ENCODE measurements around the gene MRPL19. TPM values are rescaled to one million over a fixed set of nuclear protein-coding genes. Genes with fewer than 3 reads are reported as not detected.

MRPL19 gene
- total RNA-seq, 1 donor from 2014 or later, result 166 TPM

DNA sequence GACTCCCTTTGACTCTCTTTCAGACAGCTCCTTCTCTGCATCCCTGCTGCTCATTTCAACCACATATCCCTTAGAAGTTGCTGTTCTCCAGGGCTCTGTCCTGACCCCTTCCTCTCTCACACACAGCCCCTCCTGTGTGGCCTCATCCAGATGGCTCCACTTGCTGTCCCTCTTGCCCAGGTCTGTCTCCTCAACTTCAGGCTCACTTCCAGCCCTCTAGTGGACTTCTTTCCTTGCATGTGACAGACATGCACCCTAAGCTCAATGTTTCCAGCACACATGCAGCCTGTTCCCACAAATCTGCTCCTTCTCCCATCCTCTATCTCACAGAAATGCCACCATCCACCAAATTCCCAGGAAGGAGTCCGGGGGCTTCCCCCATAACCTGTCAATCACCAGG is 9.0 kb upstream of the MRPL19 start:
- DNase-seq (ENCODE audit: low spot score in 2 of 2), result no peak
- TF ChIP-seq, protein P1, sequence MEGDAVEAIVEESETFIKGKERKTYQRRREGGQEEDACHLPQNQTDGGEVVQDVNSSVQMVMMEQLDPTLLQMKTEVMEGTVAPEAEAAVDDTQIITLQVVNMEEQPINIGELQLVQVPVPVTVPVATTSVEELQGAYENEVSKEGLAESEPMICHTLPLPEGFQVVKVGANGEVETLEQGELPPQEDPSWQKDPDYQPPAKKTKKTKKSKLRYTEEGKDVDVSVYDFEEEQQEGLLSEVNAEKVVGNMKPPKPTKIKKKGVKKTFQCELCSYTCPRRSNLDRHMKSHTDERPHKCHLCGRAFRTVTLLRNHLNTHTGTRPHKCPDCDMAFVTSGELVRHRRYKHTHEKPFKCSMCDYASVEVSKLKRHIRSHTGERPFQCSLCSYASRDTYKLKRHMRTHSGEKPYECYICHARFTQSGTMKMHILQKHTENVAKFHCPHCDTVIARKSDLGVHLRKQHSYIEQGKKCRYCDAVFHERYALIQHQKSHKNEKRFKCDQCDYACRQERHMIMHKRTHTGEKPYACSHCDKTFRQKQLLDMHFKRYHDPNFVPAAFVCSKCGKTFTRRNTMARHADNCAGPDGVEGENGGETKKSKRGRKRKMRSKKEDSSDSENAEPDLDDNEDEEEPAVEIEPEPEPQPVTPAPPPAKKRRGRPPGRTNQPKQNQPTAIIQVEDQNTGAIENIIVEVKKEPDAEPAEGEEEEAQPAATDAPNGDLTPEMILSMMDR (IDR thresholded peaks at IDR 0.05), result no peak
- H3K4me3 ChIP-seq, result no peak overlapping the region
- no peaks in the 10 kb centered on the region for H3K4me1 ChIP-seq
- H3K36me3 ChIP-seq, result no peaks in the 10 kb centered on the region
- no peak overlapping the region for H3K27ac ChIP-seq
- H3K9me3 ChIP-seq, result no peaks in the 10 kb centered on the region
- intact Hi-C loops (cut with DNase I), result no loop called here
- H3K27me3 ChIP-seq, result no peaks in the 10 kb centered on the region

DNA sequence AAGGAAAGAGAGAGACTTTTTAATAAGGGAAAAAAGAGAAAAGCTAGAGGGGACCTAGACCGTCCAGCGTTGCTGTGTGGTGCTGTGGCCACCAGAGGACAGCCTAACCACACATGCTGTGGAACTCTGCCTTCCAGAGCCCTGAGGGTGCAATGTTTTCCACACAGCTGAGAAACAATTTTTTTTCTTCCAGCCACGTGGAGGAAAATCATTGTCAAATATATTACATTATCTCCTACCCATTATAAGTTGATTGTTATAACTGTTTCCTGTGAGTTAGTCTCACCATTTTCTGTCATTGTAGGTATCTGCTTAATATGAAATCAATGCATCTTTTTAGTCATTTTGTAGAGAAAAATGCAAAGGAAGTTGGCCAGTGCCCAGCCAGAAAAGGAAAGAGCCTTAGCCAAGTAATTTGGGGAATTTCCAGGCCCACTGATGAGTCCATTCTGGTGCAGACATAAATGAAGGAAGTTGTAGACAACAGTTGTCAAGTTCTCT is 5.9 kb upstream of the MRPL19 start:
- no peaks in the 10 kb centered on the region for H3K4me1 ChIP-seq
- no peaks in the 10 kb centered on the region for H3K36me3 ChIP-seq
- H3K9me3 ChIP-seq, result no peaks in the 10 kb centered on the region
- no peak overlapping the region for H3K4me3 ChIP-seq
- TF ChIP-seq, protein P1 (IDR thresholded peaks at IDR 0.05), result peak; percentile 74 to 98 (median 96)
- intact Hi-C loops (cut with DNase I), result loop anchor here (2.0 kb wide), 1 partner anchor 36 kb away; no protein-coding TSS in a partner anchor
- no peak overlapping the region for H3K27ac ChIP-seq
- H3K27me3 ChIP-seq, result no peaks in the 10 kb centered on the region
- peak in 1 of 2 donors; percentile 67 for DNase-seq (ENCODE audit: low spot score in 2 of 2)

DNA sequence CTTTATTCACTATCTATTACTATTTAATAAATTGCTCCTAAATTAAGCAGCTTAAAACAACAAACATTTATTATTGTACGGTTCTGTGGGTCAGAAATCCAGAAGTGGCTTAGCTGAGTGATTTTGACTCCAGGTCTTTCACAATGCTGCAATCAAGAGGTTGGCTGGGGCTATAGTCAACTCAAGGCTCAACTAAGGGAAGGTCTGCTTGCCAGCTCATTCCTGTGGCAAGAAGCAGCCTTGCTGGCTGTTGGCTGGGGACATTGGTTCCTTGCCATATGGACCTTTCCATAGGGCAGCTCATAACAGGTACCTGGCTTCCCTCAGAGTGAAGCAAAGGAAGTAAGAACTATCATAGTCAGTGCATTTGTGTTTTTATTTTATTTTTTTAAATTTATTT is 5.0 kb upstream of the MRPL19 start:
- Histone ChIP-seq H3K36me3 (no peaks in the 10 kb centered on the region), H3K27ac (no peak overlapping the region), H3K27me3 (no peaks in the 10 kb centered on the region), H3K4me3 (no peak overlapping the region), H3K9me3 (no peaks in the 10 kb centered on the region), H3K4me1 (no peaks in the 10 kb centered on the region)
- TF ChIP-seq, protein P1 (IDR thresholded peaks at IDR 0.05), result no peak
- intact Hi-C loops (cut with DNase I), result loop anchor here (2.0 kb wide), 1 partner anchor 35 kb away; no protein-coding TSS in a partner anchor
- DNase-seq (ENCODE audit: low spot score in 2 of 2), result no peak

DNA sequence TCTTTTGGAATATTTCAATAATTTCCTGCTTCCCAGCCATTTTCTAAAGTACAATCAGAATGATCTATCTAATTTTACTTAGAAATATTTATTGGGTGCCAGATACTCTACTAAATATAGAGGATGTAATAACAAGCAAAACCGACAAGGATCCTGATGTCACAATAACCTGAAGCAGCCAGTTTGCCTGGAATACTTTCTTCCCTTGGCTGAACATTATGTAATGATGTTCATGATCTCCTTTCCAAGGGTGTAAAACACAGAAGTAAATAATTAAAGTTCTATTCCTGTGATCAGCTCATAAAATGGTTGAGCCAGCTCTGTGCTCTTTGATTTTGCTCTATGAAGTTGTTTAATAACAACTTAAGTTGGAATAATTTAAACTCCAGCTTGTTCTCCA is 2.6 kb upstream of the MRPL19 start:
- Histone ChIP-seq H3K9me3 (no peaks in the 10 kb centered on the region), H3K4me3 (no peak overlapping the region), H3K27ac (no peak overlapping the region), H3K36me3 (no peaks in the 10 kb centered on the region), H3K27me3 (no peaks in the 10 kb centered on the region), H3K4me1 (peaks cover 0 to 5% of the 10 kb centered on the region in 2 donors)
- intact Hi-C loops (cut with DNase I), result no loop called here
- no peak for DNase-seq (ENCODE audit: low spot score in 2 of 2)
- TF ChIP-seq, protein P1 (IDR thresholded peaks at IDR 0.05), result no peak

DNA sequence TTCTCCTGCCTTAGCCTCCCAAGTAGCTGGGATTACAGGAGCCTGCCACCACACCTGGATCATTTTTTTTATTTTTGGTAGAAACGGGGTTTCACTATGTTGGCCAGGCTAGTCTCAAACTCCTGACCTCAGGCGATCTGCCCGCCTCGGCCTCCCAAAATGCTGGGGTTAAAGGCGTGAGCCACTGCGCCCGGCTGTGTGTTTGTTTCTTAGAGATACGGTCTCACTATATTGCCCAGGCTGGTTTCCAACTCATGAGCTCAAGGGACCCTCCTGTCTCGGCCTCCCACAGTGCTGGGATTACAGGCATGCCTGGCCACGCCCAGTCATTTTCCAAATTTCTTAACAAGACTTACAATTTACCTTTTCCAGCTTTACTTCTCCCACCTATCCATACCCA is 940 bp upstream of the MRPL19 start:
- no peaks in the 10 kb centered on the region for H3K27me3 ChIP-seq
- H3K9me3 ChIP-seq, result no peaks in the 10 kb centered on the region
- TF ChIP-seq, protein P1 (IDR thresholded peaks at IDR 0.05), result no peak
- no peak overlapping the region for H3K4me3 ChIP-seq
- no peak for DNase-seq (ENCODE audit: low spot score in 2 of 2)
- H3K36me3 ChIP-seq, result peaks cover 3% of the 10 kb centered on the region in 2 donors
- H3K4me1 ChIP-seq, result peaks cover 0 to 5% of the 10 kb centered on the region in 2 donors
- H3K27ac ChIP-seq, result no peak overlapping the region
- intact Hi-C loops (cut with DNase I), result loop anchor here (5.0 kb wide), 1 partner anchor 67 kb away; the partner anchor contains the start of gene GCFC2
